ENCODE data around the gene MEGF9. TPM values are rescaled to one million over a fixed set of nuclear protein-coding genes. Genes with fewer than 3 reads are reported as not detected.

MEGF9 gene
- total and polyA plus RNA-seq, 2 of the 13 experiments (the other 11 are each of a cell fraction or from before 2014, with no cell fraction given), result 3.1 to 3.3 TPM

- TF ChIP-seq, protein P1, sequence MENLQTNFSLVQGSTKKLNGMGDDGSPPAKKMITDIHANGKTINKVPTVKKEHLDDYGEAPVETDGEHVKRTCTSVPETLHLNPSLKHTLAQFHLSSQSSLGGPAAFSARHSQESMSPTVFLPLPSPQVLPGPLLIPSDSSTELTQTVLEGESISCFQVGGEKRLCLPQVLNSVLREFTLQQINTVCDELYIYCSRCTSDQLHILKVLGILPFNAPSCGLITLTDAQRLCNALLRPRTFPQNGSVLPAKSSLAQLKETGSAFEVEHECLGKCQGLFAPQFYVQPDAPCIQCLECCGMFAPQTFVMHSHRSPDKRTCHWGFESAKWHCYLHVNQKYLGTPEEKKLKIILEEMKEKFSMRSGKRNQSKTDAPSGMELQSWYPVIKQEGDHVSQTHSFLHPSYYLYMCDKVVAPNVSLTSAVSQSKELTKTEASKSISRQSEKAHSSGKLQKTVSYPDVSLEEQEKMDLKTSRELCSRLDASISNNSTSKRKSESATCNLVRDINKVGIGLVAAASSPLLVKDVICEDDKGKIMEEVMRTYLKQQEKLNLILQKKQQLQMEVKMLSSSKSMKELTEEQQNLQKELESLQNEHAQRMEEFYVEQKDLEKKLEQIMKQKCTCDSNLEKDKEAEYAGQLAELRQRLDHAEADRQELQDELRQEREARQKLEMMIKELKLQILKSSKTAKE (CRISPR knock-in tag; IDR thresholded peaks at IDR 0.05; ENCODE audit: borderline replicate concordance), result peak; percentile 95
- TF ChIP-seq, protein P2, sequence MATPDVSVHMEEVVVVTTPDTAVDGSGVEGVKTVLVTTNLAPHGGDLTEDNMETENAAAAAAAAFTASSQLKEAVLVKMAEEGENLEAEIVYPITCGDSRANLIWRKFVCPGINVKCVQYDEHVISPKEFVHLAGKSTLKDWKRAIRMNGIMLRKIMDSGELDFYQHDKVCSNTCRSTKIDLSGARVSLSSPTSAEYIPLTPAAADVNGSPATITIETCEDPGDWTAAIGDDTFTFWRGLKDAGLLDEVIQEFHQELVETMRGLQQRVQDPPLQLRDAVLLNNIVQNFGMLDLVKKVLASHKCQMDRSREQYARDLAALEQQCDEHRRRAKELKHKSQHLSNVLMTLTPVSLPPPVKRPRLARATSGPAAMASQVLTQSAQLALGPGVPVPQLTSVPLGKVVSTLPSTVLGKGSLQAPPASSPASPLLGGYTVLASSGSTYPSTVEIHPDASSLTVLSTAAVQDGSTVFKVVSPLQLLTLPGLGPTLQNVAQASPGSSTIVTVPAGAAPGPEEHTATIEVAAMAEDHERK (CRISPR knock-in tag; IDR thresholded peaks at IDR 0.05; ENCODE audit: low read depth), result 0 out of 2 replicates have a peak, but pooled peaks have one; percentile 23
- TF ChIP-seq ARNT2 (CRISPR knock-in tag; IDR thresholded peaks at IDR 0.05; ENCODE audit: low read depth) (no peak; the same call in 1 of the 2 replicates), TOPORS (CRISPR knock-in tag; IDR thresholded peaks at IDR 0.05) (peak; percentile 69; the same call in 1 of the 2 replicates), ZNF761 (CRISPR knock-in tag; conservative IDR thresholded peaks at IDR 0.05) (0 out of 2 replicates have a peak, but pooled peaks have one; percentile 54), FOXA1 (IDR thresholded peaks at IDR 0.05) (0 out of 2 replicates have a peak, but pooled peaks have one; percentile 15), FOXA1 (CRISPR knock-in tag; IDR thresholded peaks at IDR 0.05) (peak; percentile 95), ZNF44 (CRISPR knock-in tag; IDR thresholded peaks at IDR 0.05) (no peak), WIZ (CRISPR knock-in tag; IDR thresholded peaks at IDR 0.05) (no peak), EED (CRISPR knock-in tag; IDR thresholded peaks at IDR 0.05) (no peak), HNF1A (IDR thresholded peaks at IDR 0.05; ENCODE audit: low read depth) (peak; percentile 69), HNF1A (CRISPR knock-in tag; IDR thresholded peaks at IDR 0.05; ENCODE audit: borderline replicate concordance) (peak; percentile 90; the same call in 1 of the 2 replicates), RXRA (CRISPR knock-in tag; IDR thresholded peaks at IDR 0.05) (peak; percentile 94), NFKB2 (CRISPR knock-in tag; IDR thresholded peaks at IDR 0.05; ENCODE audit: borderline replicate concordance) (no peak), TARDBP (CRISPR knock-in tag; IDR thresholded peaks at IDR 0.05) (peak; percentile 90)
- TF ChIP-seq, protein P3, sequence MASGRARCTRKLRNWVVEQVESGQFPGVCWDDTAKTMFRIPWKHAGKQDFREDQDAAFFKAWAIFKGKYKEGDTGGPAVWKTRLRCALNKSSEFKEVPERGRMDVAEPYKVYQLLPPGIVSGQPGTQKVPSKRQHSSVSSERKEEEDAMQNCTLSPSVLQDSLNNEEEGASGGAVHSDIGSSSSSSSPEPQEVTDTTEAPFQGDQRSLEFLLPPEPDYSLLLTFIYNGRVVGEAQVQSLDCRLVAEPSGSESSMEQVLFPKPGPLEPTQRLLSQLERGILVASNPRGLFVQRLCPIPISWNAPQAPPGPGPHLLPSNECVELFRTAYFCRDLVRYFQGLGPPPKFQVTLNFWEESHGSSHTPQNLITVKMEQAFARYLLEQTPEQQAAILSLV (CRISPR knock-in tag; IDR thresholded peaks at IDR 0.05; ENCODE audit: borderline replicate concordance), result 0 out of 2 replicates have a peak, but pooled peaks have one; percentile 10
- TF ChIP-seq, protein P4, sequence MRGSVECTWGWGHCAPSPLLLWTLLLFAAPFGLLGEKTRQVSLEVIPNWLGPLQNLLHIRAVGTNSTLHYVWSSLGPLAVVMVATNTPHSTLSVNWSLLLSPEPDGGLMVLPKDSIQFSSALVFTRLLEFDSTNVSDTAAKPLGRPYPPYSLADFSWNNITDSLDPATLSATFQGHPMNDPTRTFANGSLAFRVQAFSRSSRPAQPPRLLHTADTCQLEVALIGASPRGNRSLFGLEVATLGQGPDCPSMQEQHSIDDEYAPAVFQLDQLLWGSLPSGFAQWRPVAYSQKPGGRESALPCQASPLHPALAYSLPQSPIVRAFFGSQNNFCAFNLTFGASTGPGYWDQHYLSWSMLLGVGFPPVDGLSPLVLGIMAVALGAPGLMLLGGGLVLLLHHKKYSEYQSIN (CRISPR knock-in tag; IDR thresholded peaks at IDR 0.05; ENCODE audit: borderline replicate concordance), result no peak; the same call in 1 of the 2 replicates
Observed at GRCh38 chr9:120571443-120572257, 142.6 kb downstream of the MEGF9 start (continued).
